Memory B cell (primary cell): ENCODE results near the gene TNS3.
A peak's percentile ranks its signal among the peaks of the same experiment; 100 is the strongest.
"Not testable (repeated sequence)": the region's sequence is repeated elsewhere in the genome, so short reads cannot be mapped to it uniquely, and the experiment has no call there.

Experiments used
- ATAC-seq: fragments of 150-1000 bp; cut with Tn5 transposase; 2 replicates; pipeline ENCODE4 v1.10.0; 2021; ENCODE audit warnings: low read depth, mild to moderate bottlenecking, moderate library complexity
- DNase-seq, 2 donors: peaks; one replicate each; pipeline ENCODE4 v3.0.0; 2022; ENCODE audit warnings: low spot score in 2 of 2
- H3K27ac Mint-ChIP-seq: one replicate; pipeline ENCODE4 v1.8.0; 2022; ENCODE audit warnings: mild to moderate bottlenecking, moderate library complexity, mixed read lengths
- H3K27me3 Mint-ChIP-seq: one replicate; pipeline ENCODE4 v1.8.0; 2022; ENCODE audit warnings: mixed read lengths
- H3K36me3 Mint-ChIP-seq: one replicate; pipeline ENCODE4 v1.8.0; 2022; ENCODE audit warnings: mild to moderate bottlenecking, mixed read lengths
- H3K4me1 Mint-ChIP-seq: one replicate; pipeline ENCODE4 v1.8.0; 2022; ENCODE audit warnings: mixed read lengths
- H3K4me3 Mint-ChIP-seq: one replicate; pipeline ENCODE4 v1.8.0; 2022; ENCODE audit warnings: mild to moderate bottlenecking, moderate library complexity, mixed read lengths
- H3K9me3 Mint-ChIP-seq: one replicate; pipeline ENCODE4 v1.8.0; 2022; ENCODE audit warnings: mixed read lengths

The TNS3 gene

GRCh38 chr7:47268851-47269836 lies 312.8 kb downstream of the TNS3 start:
- no peaks in the 10 kb centered on the region for H3K27me3 Mint-ChIP-seq
- peaks cover 3% of the 10 kb centered on the region for H3K4me1 Mint-ChIP-seq
- H3K9me3 Mint-ChIP-seq: peaks cover 6% of the 10 kb centered on the region
- ATAC-seq (no peak), DNase-seq (no peak)
- no peaks in the 10 kb centered on the region for H3K36me3 Mint-ChIP-seq
- H3K27ac Mint-ChIP-seq: no peak overlapping the region
- no peak overlapping the region for H3K4me3 Mint-ChIP-seq

GRCh38 chr7:47267346-47267745 lies 314.6 kb downstream of the TNS3 start:
- Mint-ChIP-seq H3K36me3 (no peaks in the 10 kb centered on the region), H3K4me3 (no peak overlapping the region), H3K9me3 (peaks cover 6% of the 10 kb centered on the region), H3K4me1 (peaks cover 3% of the 10 kb centered on the region), H3K27me3 (no peaks in the 10 kb centered on the region), H3K27ac (no peak overlapping the region)
- no peak for DNase-seq
- ATAC-seq: no peak

GRCh38 chr7:47266799-47267198 lies 315.1 kb downstream of the TNS3 start:
- Mint-ChIP-seq H3K36me3 (no peaks in the 10 kb centered on the region), H3K27me3 (peaks cover 1% of the 10 kb centered on the region), H3K4me3 (no peak overlapping the region), H3K9me3 (peaks cover 4% of the 10 kb centered on the region), H3K4me1 (peaks cover 3% of the 10 kb centered on the region), H3K27ac (no peak overlapping the region)
- DNase-seq: no peak
- no peak for ATAC-seq

GRCh38 chr7:47266131-47266706 lies 315.7 kb downstream of the TNS3 start:
- Mint-ChIP-seq H3K27ac (no peak overlapping the region), H3K36me3 (no peaks in the 10 kb centered on the region), H3K27me3 (peaks cover 2% of the 10 kb centered on the region), H3K4me1 (peaks cover 3% of the 10 kb centered on the region), H3K4me3 (no peak overlapping the region), H3K9me3 (no peaks in the 10 kb centered on the region)
- peak; percentile 52 for DNase-seq
- ATAC-seq: peak; percentile 69

- Mint-ChIP-seq H3K4me3 (no peak overlapping the region), H3K4me1 (peaks cover 3% of the 10 kb centered on the region), H3K9me3 (no peaks in the 10 kb centered on the region), H3K27ac (no peak overlapping the region), H3K36me3 (no peaks in the 10 kb centered on the region), H3K27me3 (peaks cover 2% of the 10 kb centered on the region)
- no peak for ATAC-seq
- no peak for DNase-seq
Observed at GRCh38 chr7:47265621-47266020, 316.3 kb downstream of the TNS3 start.

GRCh38 chr7:47264021-47264651 lies 317.8 kb downstream of the TNS3 start:
- no peak for ATAC-seq
- no peak overlapping the region for H3K27ac Mint-ChIP-seq
- no peaks in the 10 kb centered on the region for H3K9me3 Mint-ChIP-seq

GRCh38 chr7:47262881-47263280 lies 319.0 kb downstream of the TNS3 start:
- Mint-ChIP-seq H3K27ac (no peak overlapping the region), H3K27me3 (peaks cover 9% of the 10 kb centered on the region), H3K9me3 (no peaks in the 10 kb centered on the region), H3K4me1 (peaks cover 3% of the 10 kb centered on the region), H3K4me3 (no peak overlapping the region), H3K36me3 (peaks cover 5% of the 10 kb centered on the region)
- no peak for DNase-seq
- ATAC-seq: no peak

More at GRCh38 chr7:47264021-47264651, 317.8 kb downstream of the TNS3 start:
- DNase-seq: no peak
- H3K4me3 Mint-ChIP-seq: no peak overlapping the region
- H3K4me1 Mint-ChIP-seq: peaks cover 3% of the 10 kb centered on the region
- peaks cover 5% of the 10 kb centered on the region for H3K36me3 Mint-ChIP-seq
- peaks cover 9% of the 10 kb centered on the region for H3K27me3 Mint-ChIP-seq

GRCh38 chr7:47262160-47262559 lies 319.8 kb downstream of the TNS3 start:
- not testable (repeated sequence) for H3K36me3 Mint-ChIP-seq, H3K27me3 Mint-ChIP-seq, H3K4me3 Mint-ChIP-seq, H3K27ac Mint-ChIP-seq, ATAC-seq, H3K4me1 Mint-ChIP-seq, DNase-seq, H3K9me3 Mint-ChIP-seq

GRCh38 chr7:47260270-47260669 lies 321.6 kb downstream of the TNS3 start:
- H3K4me3 Mint-ChIP-seq: no peak overlapping the region
- no peak for DNase-seq
- H3K27ac Mint-ChIP-seq: no peak overlapping the region
- no peak for ATAC-seq
- H3K36me3 Mint-ChIP-seq: peaks cover 5% of the 10 kb centered on the region
- no peaks in the 10 kb centered on the region for H3K9me3 Mint-ChIP-seq
- peaks cover 9% of the 10 kb centered on the region for H3K27me3 Mint-ChIP-seq
- peaks cover 5% of the 10 kb centered on the region for H3K4me1 Mint-ChIP-seq

- Mint-ChIP-seq H3K4me3 (no peak overlapping the region), H3K27ac (no peak overlapping the region), H3K36me3 (peaks cover 5% of the 10 kb centered on the region), H3K9me3 (no peaks in the 10 kb centered on the region), H3K27me3 (peaks cover 9% of the 10 kb centered on the region), H3K4me1 (peaks cover 5% of the 10 kb centered on the region)
- DNase-seq (no peak), ATAC-seq (no peak)
Observed at GRCh38 chr7:47259682-47260081, 322.2 kb downstream of the TNS3 start.

GRCh38 chr7:47258798-47259197 lies 323.1 kb downstream of the TNS3 start:
- H3K36me3 Mint-ChIP-seq: peaks cover 5% of the 10 kb centered on the region
- DNase-seq (no peak), ATAC-seq (no peak)
- no peaks in the 10 kb centered on the region for H3K9me3 Mint-ChIP-seq
- peaks cover 7% of the 10 kb centered on the region for H3K4me1 Mint-ChIP-seq
- H3K27ac Mint-ChIP-seq: no peak overlapping the region
- H3K4me3 Mint-ChIP-seq: no peak overlapping the region
- H3K27me3 Mint-ChIP-seq: peaks cover 9% of the 10 kb centered on the region

GRCh38 chr7:47256016-47256415 lies 325.9 kb downstream of the TNS3 start:
- DNase-seq (no peak), ATAC-seq (no peak)
- H3K4me3 Mint-ChIP-seq: peak overlapping the region; percentile 61
- peaks cover 10% of the 10 kb centered on the region for H3K4me1 Mint-ChIP-seq
- H3K36me3 Mint-ChIP-seq: peaks cover 5% of the 10 kb centered on the region
- no peak overlapping the region for H3K27ac Mint-ChIP-seq
- peaks cover 5% of the 10 kb centered on the region for H3K9me3 Mint-ChIP-seq
- peaks cover 7% of the 10 kb centered on the region for H3K27me3 Mint-ChIP-seq

GRCh38 chr7:47255441-47255840 lies 326.5 kb downstream of the TNS3 start:
- peaks cover 5% of the 10 kb centered on the region for H3K9me3 Mint-ChIP-seq
- H3K4me1 Mint-ChIP-seq: peaks cover 10% of the 10 kb centered on the region
- peaks cover 4% of the 10 kb centered on the region for H3K36me3 Mint-ChIP-seq
- DNase-seq: no peak
- ATAC-seq: no peak
- no peak overlapping the region for H3K27ac Mint-ChIP-seq
- H3K4me3 Mint-ChIP-seq: peak overlapping the region; percentile 61
- peaks cover 7% of the 10 kb centered on the region for H3K27me3 Mint-ChIP-seq

- peaks cover 5% of the 10 kb centered on the region for H3K9me3 Mint-ChIP-seq
- peak overlapping the region; percentile 88 for H3K4me3 Mint-ChIP-seq
- ATAC-seq: no peak
- no peaks in the 10 kb centered on the region for H3K36me3 Mint-ChIP-seq
- H3K27me3 Mint-ChIP-seq: peaks cover 3% of the 10 kb centered on the region
- H3K27ac Mint-ChIP-seq: no peak overlapping the region
- H3K4me1 Mint-ChIP-seq: peaks cover 10% of the 10 kb centered on the region
- DNase-seq: no peak
Observed at GRCh38 chr7:47255007-47255406, 326.9 kb downstream of the TNS3 start.
